GM18861 (cell line): ENCODE measurements around the gene BSPH1.
"Not testable (repeated sequence)": the region's sequence is repeated elsewhere in the genome, so short reads cannot be mapped to it uniquely, and the experiment has no call there.

Experiments used
- ATAC-seq: cut with Tn5 transposase; IDR thresholded peaks from one replicate; pipeline ENCODE4 v1.9.1; 2021; ENCODE audit not compliant: unreplicated experiment

The BSPH1 gene

DNA sequence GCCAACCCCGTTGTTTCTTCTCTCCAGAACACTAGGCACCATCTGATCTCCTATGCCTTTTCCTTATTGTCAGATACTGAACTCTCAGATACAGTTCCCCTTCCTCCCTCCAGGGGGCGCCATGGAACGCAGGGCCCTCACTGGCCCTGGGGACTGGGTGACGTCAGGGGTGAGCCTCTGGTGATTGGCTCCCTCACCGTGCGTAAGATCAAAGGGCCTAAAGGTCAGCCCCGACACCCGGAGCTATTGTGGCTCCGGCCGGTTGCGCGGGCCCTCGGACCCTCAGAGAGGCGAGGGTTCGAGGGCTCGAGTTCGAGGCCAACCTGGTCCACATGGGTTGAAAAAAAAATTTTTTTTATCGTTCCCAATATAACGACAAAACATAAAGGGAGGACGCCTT lies 63.4 kb downstream of the BSPH1 start:
- not testable (repeated sequence) for ATAC-seq

DNA sequence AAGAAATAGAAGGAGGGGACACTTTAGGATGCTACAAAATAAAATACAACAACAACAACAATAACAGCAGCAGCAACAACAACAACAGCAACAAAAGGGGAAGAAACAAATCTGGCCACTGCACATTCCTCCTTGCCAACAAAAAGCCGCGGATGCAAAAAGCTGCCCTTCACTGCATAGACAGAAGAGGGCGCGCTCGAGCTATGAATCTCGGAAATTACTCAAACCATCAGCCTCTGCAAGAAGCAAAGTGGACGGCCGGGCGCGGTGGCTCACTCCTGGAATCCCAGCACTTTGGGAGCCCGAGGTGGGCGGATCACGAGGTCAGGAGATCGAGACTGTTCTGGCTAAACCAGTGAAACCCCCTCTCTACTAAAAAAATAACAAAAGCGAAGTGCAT lies 71.9 kb downstream of the BSPH1 start:
- not testable (repeated sequence) for ATAC-seq
